Upper lobe of right lung (tissue), 1 donor: Measurements from ENCODE around the gene CENPP. TPM values are rescaled to one million over a fixed set of nuclear protein-coding genes. Genes with fewer than 3 reads are reported as not detected.

Experiments used
- ATAC-seq: fragments of 200-7000 bp; cut with Tn5 transposase; one replicate; pipeline ENCODE4 v1.9.1; 2020; ENCODE audit warnings: mild to moderate bottlenecking, moderate library complexity
- DNase-seq: peaks from one replicate; pipeline ENCODE4 v3.0.0-alpha.2; 2020
- H3K27ac ChIP-seq: fragments of 200-600 bp; one replicate; pipeline ENCODE4 v1.8.0; 2022
- H3K27me3 ChIP-seq: fragments of 200-600 bp; one replicate; pipeline ENCODE4 v1.8.0; 2022; ENCODE audit warnings: mild to moderate bottlenecking
- H3K36me3 ChIP-seq: fragments of 200-600 bp; one replicate; pipeline ENCODE4 v1.8.0; 2022
- H3K4me1 ChIP-seq: fragments of 200-600 bp; one replicate; pipeline ENCODE4 v1.8.0; 2022
- H3K4me3 ChIP-seq: fragments of 200-600 bp; one replicate; pipeline ENCODE4 v1.8.0; 2022; ENCODE audit warnings: mild to moderate bottlenecking
- H3K9me3 ChIP-seq: fragments of 200-600 bp; one replicate; pipeline ENCODE4 v1.8.0; 2022
- intact Hi-C: fragments of 100-400 bp; cut with DNase I; formaldehyde crosslinking; loops from one replicate; pipeline ENCODE4 v1.11.0; 2022
- total RNA-seq: library from RNA; stranded (reverse); fragmentation: NEBNext Ultra II Directional; extraction: Animal tissue kit (Norgen Biotek cat#: 25700); gene quantifications from one replicate; pipeline ENCODE4 v1.2.1, GENCODE V29; 2021
- TF ChIP-seq, protein P1 (sequence below): fragments of 200-600 bp; IDR thresholded peaks from one replicate; pipeline ENCODE4 v1.8.0; 2022; ENCODE audit warnings: antibody characterized with exemption
- donor health status: DM: no; HTN: yes; CAD: no; lungs with severe emphysema.

The CENPP gene
- total RNA-seq, 1 donor from 2014 or later, result 4.0 TPM

DNA sequence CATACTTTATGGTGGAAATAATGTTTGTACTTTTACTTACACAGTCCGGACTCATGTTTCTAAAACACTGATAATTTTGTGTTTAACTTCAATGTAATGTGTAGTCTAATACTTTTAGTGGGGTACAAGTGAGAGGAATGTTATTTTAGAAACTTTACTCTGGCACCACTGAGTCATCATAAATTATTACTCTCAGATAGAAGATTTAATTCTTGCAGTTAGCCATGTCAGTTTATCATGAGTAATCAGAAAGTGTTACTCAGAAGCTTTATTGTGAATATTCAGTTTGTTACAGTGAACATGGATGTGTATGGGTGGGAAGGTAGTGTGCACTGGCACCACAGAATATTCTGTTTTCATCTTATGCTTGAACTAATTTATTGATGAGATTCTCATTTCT, 58.6 kb downstream of the CENPP start:
- H3K4me3 ChIP-seq, result no peak overlapping the region
- intact Hi-C loops, result no loop called here
- no peaks in the 10 kb centered on the region for H3K27me3 ChIP-seq
- ATAC-seq, result no peak
- no peaks in the 10 kb centered on the region for H3K36me3 ChIP-seq
- TF ChIP-seq, protein P1, sequence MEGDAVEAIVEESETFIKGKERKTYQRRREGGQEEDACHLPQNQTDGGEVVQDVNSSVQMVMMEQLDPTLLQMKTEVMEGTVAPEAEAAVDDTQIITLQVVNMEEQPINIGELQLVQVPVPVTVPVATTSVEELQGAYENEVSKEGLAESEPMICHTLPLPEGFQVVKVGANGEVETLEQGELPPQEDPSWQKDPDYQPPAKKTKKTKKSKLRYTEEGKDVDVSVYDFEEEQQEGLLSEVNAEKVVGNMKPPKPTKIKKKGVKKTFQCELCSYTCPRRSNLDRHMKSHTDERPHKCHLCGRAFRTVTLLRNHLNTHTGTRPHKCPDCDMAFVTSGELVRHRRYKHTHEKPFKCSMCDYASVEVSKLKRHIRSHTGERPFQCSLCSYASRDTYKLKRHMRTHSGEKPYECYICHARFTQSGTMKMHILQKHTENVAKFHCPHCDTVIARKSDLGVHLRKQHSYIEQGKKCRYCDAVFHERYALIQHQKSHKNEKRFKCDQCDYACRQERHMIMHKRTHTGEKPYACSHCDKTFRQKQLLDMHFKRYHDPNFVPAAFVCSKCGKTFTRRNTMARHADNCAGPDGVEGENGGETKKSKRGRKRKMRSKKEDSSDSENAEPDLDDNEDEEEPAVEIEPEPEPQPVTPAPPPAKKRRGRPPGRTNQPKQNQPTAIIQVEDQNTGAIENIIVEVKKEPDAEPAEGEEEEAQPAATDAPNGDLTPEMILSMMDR, result no peak
- H3K27ac ChIP-seq, result no peak overlapping the region
- H3K4me1 ChIP-seq, result no peaks in the 10 kb centered on the region
- H3K9me3 ChIP-seq, result no peaks in the 10 kb centered on the region
- no peak for DNase-seq

DNA sequence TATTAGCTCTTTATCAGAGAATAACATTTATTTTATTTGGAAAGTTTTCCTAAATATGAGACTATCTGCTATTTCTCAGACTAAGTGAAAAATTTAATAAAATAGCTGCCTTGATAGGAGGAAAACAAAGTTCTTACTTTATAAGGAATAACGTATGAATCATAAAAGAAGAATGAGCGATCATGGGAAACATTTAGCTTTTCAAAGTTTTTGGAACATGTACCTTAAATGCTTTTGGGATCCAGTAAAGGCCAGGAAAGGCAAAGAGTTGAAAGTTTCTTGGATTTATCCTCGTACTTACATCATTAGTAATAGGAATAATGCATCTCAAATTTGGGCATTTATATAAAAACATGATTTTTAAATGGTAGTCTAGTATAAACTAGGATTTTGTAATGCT, 59.2 kb downstream of the CENPP start:
- ATAC-seq (no peak), DNase-seq (no peak)
- TF ChIP-seq, protein P1, result no peak
- no peaks in the 10 kb centered on the region for H3K27me3 ChIP-seq
- H3K36me3 ChIP-seq, result no peaks in the 10 kb centered on the region
- H3K4me1 ChIP-seq, result no peaks in the 10 kb centered on the region
- H3K9me3 ChIP-seq, result no peaks in the 10 kb centered on the region
- H3K4me3 ChIP-seq, result no peak overlapping the region
- no peak overlapping the region for H3K27ac ChIP-seq
- intact Hi-C loops, result no loop called here

DNA sequence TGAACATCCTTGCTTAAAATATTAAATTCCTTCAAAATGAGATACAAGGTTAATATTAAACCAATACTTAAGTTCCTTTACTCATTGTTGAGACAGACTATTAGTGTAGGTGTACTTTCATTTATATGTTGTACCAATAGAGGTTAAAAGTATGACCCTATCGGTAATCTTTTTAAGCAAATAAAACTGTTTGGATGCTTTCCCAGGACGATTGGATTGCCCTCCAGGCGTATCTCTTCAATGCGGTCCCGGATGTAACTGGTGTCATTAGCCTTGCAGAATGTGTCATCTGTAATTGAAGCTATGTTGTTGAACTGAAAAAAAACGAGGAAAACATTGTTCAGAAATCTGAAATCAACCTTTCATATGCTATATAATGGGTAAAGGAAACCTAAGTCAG, 59.7 kb downstream of the CENPP start:
- ATAC-seq (no peak), DNase-seq (no peak)
- no peak overlapping the region for H3K27ac ChIP-seq
- no peaks in the 10 kb centered on the region for H3K4me1 ChIP-seq
- no peaks in the 10 kb centered on the region for H3K9me3 ChIP-seq
- intact Hi-C loops, result no loop called here
- H3K36me3 ChIP-seq, result no peaks in the 10 kb centered on the region
- H3K4me3 ChIP-seq, result no peak overlapping the region
- no peaks in the 10 kb centered on the region for H3K27me3 ChIP-seq
- TF ChIP-seq, protein P1, result no peak

DNA sequence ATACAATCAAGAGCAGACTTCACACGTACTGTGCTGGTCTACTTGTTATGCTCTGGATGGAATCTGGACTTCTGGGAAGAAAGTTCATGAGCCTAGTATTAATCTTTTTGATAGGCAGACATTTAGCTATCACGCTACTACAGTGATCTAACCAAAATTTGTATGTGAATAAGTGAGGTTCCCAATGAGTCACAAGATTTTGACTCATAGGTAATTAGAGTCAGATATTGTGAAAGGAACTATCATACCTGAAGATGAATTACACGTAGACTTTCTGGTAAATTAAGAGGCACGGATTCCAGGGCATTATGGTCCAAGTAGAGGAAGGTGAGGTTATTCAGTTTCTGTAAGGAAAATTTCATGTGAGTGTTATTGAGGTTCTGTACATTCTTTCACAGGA, 60.2 kb downstream of the CENPP start:
- H3K4me3 ChIP-seq, result no peak overlapping the region
- ATAC-seq (no peak), DNase-seq (no peak)
- intact Hi-C loops, result no loop called here
- TF ChIP-seq, protein P1, result no peak
- no peaks in the 10 kb centered on the region for H3K4me1 ChIP-seq
- H3K27me3 ChIP-seq, result no peaks in the 10 kb centered on the region
- no peaks in the 10 kb centered on the region for H3K36me3 ChIP-seq
- no peak overlapping the region for H3K27ac ChIP-seq
- H3K9me3 ChIP-seq, result no peaks in the 10 kb centered on the region

DNA sequence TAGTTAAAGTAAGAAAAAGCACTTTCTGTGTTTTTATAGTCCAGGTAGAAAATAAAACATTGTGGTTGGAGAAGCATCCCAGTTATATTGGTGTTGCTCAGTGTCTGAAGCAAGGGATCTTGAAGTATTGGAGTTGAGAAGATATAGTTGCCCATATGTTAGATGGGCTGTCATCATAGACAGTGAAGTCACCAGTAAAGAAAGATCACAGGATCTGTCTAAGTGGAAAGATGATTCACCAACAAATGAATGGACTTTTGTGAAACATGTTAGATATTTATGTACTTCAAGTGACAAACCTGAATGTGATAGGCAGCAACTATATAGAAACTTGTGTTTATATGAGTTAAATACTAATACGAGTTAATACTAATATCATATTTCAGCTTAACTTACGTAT, 66.9 kb downstream of the CENPP start:
- DNase-seq (no peak), ATAC-seq (no peak)
- no peaks in the 10 kb centered on the region for H3K36me3 ChIP-seq
- no peak overlapping the region for H3K27ac ChIP-seq
- no peaks in the 10 kb centered on the region for H3K9me3 ChIP-seq
- no peaks in the 10 kb centered on the region for H3K27me3 ChIP-seq
- intact Hi-C loops, result no loop called here
- no peaks in the 10 kb centered on the region for H3K4me1 ChIP-seq
- TF ChIP-seq, protein P1, result no peak
- no peak overlapping the region for H3K4me3 ChIP-seq

DNA sequence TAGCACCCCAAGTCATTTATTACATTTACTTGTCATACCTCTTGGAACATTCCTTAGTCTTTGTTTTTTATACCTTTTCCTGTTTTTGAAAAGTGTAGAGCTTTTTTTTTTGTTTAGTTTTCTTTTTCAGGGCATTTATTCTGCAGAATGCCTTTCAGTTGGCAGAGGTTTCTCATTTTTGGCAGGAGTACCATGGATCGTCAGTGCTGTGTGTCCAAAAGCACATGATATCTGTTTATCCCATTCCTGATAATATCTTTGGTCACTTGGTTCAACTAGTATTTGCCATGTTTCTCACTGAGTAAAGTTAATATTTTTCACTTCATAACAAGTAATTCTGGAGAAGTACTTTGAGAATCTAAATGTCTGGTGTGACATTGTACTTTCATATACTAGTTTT, 67.9 kb downstream of the CENPP start:
- no peak for DNase-seq

More for the DNA sequence above, 67.9 kb downstream of the CENPP start:
- TF ChIP-seq, protein P1, result no peak
- intact Hi-C loops, result no loop called here
- peak overlapping the region; percentile 12 for H3K27ac ChIP-seq
- no peak overlapping the region for H3K4me3 ChIP-seq
- no peaks in the 10 kb centered on the region for H3K36me3 ChIP-seq
- H3K4me1 ChIP-seq, result no peaks in the 10 kb centered on the region
- no peak for ATAC-seq
- no peaks in the 10 kb centered on the region for H3K9me3 ChIP-seq
- no peaks in the 10 kb centered on the region for H3K27me3 ChIP-seq
